ENCODE measurements around the gene PRPF39.
A peak's percentile ranks its signal among the peaks of the same experiment; 100 is the strongest.
"Not testable (repeated sequence)": the region's sequence is repeated elsewhere in the genome, so short reads cannot be mapped to it uniquely, and the experiment has no call there.

PRPF39 gene, protein sequence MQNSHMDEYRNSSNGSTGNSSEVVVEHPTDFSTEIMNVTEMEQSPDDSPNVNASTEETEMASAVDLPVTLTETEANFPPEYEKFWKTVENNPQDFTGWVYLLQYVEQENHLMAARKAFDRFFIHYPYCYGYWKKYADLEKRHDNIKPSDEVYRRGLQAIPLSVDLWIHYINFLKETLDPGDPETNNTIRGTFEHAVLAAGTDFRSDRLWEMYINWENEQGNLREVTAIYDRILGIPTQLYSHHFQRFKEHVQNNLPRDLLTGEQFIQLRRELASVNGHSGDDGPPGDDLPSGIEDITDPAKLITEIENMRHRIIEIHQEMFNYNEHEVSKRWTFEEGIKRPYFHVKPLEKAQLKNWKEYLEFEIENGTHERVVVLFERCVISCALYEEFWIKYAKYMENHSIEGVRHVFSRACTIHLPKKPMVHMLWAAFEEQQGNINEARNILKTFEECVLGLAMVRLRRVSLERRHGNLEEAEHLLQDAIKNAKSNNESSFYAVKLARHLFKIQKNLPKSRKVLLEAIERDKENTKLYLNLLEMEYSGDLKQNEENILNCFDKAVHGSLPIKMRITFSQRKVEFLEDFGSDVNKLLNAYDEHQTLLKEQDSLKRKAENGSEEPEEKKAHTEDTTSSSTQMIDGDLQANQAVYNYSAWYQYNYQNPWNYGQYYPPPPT

DNA sequence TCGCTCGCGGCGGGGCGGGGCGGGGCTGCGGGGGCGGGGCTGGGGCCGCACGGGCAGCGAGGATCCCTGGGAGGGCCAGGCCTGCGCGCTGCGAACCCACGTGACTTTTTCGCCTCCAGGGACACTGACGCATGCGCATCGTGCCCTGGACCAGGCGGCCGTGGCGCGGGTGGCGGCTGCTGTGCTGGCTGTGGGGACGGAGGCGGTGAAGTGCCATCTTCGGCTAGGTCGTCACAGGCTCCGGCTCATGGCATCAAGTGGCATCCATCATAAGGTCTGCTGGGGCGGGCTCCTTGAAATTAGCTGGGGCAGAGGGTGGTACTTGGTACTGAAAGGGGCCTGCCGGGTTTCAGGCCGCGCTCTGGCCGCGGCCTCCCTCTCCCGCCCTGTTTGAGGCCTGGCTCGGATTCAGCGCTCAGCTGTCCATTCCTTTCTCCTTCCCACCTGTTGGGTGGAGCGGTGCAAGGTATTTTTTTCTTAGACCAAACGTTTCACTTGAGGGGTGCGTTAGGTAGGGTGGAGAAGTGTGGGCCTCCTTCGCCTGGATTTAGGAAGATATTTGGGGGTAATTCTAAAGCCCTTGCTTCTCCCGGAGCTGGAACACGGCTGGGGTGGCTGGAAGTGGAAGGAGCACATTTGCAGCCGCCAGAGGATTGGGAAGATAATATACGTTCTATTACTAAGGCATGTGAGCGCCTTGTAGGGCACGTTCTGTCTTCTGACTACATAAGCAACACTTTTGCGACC is at the start of gene PRPF39:
Gene PRPF39 (plus strand): TSS at position 141 of the 747 bp plus-strand sequence. CDS start 11,124 bp downstream, outside the sequence.
- peak; percentile 95 to 96 for DNase-seq

DNA sequence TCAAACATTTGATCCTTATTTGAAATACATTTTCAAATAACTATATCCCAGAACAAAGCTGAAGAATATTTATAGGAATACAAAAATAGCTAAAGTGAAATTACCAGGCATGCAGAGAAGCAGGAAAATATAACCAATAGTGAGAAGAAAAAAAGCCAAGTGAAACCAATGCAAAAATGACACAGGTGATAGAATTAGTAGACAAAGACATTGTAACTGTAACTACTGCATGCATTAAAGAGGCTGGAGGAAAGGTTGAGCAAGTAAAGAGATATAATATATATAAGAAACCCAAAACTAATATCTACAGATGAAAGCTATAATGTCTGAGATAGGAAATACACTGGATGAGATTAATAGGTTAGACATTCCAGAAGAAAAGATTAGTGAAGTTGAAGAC is 49.2 kb upstream of the PRPF39 start:
- DNase-seq: no peak

DNA sequence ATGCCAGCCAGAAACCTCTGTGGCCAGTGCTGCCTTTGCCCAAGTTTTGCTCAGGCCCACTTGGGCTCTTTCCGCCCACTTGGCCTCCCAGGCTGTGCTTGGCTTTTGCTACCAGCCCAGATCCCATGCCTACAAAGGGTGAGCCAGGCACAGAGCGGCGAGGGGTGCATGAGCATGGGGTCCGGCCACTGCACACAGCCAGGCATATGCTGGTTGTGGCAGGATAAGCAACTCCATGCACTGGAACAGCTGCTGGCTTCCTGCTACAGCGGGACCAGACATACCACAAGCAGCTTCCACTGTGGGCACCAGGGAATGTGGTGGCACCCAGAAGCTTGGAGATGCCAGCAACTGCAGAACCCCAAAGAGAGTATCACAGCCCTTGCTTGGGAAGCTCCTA is 45.7 kb upstream of the PRPF39 start:
- DNase-seq: no peak

DNA sequence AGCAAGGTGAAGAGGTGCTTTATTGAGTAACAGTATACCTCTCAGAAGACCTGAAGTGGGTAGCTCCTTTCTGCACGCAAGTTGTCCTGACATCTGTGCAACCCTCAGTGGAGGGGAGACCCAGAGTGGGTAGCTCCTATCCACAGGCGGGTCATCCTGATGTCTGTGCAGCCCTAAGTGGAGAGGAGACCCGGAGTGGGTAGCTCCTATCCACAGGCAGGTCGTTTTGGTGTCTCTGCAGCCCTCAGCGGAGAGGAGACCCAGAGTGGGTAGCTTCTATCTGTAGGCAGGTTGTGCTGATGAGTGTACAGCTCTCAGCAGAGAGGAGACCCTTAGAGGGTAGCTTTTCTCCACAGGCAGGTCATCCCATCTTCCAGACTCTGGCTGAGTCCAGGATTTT is 45.1 kb upstream of the PRPF39 start:
- no peak for DNase-seq

DNA sequence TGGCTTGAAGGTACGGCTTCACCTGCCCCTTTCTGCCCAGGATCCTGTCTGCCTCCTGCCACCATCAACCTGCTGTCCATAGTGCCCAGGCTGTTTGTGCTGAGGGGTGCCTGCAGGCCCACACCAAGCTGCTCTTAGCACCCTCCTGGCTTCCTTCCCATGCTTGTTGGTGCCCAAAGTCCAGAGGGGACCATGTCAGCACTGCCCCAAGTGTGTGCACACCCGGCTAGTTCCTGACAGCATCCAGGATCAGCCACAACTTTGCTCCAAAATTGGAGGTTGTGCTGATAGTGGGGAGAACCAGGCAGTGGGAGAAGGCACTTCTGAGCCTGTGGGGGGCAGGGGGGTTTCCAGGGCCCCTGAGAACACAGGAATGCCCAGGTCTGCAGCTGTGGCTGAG is 44.5 kb upstream of the PRPF39 start:
- DNase-seq: no peak

DNA sequence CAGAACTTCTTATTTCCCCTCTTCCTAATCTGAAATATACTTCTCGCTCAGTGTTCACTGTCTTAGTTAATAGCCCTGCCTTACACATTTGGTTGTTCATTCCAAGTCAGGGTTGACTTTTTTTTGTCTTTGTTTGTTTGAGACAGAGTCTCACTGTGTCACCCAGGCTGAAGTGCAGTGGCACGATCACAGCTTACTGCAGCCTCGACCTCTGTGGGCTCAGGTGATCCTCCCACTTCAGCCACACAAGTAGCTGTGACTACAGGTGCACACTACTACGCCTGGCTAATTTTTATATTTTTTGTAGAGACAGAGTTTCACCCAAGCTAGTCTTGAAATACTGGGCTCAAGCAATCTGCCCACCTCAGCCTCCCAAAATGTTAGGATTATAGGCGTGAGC is 42.3 kb upstream of the PRPF39 start:
- no peak for DNase-seq

DNA sequence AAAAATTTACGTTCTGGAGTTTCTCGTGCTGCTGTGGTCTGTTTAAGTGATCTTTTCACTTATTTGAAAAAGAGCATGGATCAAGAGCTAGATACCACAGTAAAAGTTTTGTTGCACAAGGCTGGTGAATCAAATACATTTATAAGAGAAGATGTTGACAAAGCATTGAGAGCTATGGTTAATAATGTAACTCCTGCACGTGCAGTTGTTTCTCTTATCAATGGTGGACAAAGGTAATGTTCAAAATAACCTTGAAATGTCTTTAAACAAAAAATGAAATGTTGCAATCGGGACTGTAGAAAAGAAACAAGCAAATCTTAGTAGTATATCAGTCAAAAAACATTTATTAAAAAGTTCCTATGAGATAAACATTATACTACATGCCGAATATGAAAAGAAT is 39.3 kb upstream of the PRPF39 start:
- no peak for DNase-seq

DNA sequence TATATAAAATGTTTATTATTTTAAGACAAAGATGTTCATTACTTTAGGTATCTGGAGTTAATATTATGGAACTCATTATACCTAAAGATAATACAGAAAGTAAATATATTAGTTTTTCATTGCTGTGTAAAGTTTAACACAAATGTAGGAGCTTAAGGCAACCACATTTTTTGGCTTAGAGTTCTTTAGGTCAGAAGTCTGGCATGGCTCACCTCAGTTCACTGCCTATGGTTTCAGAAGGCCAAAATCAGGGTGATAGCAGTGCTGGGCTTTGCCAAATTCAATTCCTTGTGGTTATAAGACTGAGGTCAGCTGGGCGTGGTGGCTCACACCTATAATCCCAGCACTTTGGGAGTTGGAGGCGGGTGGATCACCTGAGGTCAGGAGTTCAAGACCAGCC is 35.5 kb upstream of the PRPF39 start:
- DNase-seq: no peak

DNA sequence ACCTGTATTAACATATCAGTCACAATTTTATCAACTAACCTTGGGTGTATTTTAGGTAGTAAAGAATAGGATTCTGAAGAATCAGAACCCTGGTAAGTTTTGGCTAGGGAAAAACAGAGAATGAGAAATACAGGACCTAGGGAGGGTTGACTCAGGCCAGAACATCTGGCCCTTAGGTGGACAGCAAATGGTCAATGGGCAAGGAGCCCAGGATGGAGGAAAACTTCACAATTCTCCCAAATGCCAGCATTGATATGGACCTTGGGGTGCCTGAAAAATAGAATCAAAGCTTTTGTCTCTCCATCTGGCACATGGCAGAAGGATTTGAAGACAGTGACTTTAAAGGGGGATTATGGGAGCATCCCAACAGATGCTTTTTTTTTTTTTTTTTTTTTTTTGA is 32.7 kb upstream of the PRPF39 start:
- DNase-seq: no peak

DNA sequence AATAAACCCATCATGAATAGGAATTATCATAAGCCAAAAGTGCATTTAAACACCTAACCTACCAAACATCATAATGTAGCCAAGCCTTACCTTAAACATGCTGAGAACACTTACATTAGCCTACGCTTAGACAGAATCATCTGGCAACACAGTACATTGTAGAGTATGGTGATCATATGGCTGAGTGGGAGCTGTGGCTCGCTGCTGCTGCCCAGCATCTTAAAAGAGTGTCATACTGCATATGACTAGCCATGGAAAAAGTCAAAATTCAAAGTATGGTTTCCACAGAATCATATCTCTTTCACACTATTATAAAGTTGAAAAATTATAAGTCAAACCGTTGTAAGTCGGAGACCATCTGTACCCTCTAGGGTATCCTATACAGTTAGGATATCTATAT is 32.0 kb upstream of the PRPF39 start:
- DNase-seq: no peak

DNA sequence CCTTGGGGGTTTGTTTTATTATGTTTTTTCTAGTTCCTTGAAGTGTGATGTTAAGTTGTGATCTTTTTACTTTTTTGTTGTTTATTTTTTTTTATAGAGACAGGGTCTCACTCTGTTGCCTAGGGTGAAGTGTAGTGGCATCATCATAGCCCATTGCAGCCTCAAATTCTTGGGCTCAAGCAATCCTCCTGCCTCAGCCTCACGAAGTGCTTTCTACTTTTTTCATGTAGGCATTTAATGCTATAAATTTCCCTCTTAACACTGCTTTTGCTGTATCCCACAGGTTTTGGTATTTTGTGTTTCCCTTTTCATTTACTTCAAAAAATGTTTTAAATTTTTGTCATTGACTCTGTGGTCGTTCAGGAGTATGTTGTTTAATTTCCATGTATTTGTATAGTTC is 26.6 kb upstream of the PRPF39 start:
- DNase-seq: no peak

DNA sequence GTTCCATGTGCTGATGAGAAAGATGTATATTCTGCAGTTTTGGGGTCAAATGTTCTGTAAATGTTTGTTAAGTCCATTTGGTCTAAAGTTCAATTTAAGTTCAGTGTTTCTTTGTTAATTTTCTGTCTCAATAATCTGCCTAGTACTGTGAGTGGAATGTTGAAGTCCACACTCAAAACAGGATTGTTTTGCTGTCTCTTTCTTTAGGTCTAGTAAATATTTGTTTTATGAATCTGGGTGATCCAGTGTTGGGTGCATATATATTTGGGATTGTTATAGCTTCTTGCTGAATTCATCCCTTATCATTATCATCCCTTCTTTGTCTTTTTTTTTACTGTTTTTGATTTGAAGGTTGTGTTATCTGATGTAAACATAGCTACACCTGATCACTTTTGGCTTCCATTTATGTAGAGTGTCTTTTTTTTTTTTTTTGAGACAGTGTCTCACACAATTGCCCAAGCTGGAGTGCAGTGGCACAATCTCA is 26.0 kb upstream of the PRPF39 start:
- no peak for DNase-seq

DNA sequence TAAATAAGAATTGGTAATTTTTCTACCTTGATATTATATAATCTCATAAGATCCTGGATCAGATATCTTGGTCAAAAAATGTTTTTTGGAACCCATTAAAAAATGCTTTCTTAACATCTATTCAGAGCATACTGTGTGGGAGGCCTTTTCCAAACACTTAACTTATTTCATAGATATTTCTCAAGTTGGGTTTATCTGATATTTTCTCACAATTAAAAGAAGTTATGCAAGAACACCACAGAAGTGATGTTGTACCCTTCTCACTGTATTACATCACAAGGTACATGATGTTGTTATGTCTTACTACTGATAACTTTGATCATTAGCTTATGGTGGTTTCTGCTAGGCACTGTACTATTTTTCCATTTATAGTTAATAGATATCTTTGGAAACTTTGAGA is 23.4 kb upstream of the PRPF39 start:
- no peak for DNase-seq

DNA sequence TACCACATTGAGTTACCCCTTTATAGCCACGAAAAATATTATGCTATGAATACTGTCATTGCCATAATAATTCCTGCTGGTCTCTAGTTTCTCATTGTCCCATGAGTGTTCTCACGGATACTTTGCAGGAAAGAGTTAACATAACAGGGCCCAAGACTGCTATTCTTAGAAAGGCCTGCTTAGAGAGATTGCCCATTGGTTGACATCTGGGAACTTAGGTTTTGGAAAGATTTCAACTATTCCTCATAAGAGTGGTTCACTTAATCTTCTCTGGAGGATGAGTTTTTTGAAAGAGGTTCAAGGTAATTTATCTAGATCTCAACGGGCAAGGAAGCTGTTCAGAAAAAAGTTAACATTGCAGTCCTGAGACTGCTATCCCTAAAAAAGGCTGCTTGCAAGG is 18.4 kb upstream of the PRPF39 start:
- DNase-seq: no peak

DNA sequence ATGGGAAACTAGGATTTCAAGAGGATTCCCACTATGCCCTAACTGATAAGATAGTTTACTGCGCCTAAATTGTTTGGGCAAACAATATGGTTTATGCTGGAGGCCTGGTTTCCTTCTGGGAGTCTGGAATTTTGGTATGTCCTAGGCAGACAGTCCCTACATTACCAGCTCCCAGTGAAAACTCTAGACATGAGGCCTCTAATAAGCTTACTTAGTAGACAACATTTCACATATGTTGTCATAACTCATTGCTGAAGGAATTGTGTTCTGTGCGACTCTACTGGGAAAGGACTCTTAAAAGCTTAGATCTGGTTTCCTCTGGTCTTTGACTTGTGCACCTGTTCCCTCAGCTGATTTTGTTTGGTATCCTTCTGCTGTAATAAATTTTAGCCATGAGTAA is 18.0 kb upstream of the PRPF39 start:
- DNase-seq: no peak

DNA sequence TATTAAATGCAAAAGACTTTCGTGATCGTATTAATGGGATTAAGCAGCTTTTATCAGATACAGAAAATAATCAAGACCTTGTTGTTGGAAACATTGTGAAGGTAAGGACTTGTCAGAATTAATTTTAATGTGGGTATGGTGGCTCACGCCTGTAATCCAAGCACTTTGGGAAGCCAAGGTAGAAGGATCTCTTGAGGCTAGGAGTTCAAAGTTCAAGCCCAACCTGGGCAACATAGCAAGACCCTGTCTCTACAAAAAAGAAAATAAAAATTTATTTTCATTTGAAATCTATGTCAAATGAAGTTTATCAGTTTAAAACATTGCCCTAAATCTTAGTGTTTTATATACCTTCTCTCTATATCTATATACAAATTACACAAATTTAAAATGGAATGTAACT is 17.2 kb upstream of the PRPF39 start:
- no peak for DNase-seq

DNA sequence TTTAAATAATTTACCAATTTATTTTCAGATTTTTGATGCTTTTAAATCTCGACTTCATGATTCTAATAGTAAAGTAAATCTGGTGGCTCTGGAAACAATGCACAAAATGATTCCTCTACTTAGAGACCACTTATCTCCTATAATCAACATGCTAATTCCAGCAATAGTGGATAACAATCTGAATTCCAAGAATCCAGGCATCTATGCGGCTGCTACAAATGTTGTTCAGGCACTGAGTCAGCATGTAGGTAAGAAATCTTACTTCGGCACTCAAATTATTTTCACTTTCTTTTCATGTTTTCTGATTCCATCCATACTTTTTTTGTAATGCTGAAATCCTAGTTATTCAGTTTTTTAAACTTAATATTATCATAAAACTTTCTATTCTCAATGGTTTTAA is 15.5 kb upstream of the PRPF39 start:
- no peak for DNase-seq

DNA sequence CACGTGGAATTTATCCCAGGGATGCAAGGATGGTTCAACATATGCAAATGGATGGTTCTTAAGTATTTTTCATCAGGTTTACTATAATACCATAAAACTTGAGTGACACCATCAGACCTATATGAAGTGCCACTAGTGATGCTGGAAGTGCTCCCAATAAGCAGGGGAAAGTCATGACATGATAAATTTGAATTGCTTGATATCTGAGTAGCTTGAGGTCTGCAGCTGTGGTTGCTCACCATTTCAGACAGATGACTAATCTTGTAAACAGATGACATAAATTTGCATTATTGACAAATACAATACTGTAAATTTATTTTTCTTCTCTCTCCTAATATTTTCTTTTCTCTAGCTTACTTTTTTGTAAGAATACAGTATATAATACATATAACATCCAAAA is 13.7 kb upstream of the PRPF39 start:
- no peak for DNase-seq

DNA sequence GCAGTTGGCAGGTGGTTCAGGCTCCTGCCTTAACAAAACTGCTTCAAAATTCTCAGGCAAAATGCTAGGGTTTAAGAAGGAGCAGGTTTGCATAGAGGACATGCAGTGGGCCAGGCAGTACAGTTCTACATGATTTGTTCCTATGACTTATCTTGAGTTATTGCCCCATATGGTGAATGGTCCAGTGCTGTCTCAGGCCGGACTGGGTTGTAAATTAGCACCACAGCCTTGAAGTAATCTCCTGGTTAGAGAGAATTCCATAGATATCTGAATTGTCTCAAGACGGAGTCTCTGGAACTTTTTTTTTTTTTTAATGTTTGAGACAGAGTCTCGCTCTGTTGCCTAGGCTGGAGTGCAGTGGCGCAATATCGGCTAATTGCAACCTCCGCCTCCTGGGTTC is 11.8 kb upstream of the PRPF39 start:
- no peak for DNase-seq

DNA sequence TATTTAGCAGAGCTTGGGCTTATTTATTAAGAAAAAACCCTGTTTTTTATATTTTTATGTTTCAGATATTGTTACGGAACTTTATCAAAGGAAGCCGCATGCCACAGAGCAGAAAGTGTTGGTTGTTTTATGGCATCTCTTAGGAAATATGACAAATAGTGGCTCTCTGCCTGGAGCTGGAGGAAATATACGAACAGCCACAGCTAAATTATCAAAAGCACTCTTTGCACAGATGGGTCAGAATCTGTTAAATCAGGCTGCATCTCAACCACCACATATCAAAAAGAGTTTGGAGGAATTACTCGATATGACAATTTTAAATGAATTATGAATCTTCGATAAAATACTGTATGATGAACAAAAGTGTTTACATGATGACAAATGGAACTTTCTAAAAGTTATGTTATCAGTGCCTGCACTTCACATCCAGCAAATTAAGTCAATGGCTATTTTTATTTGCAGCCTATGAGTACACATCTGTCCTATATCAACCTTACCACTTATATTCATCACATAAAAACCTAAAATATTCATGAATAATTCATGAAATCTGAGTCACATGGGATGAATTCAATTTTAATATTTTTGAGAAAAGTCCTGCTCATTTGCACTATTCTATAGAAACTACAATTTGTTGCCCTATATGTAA is 10.6 kb upstream of the PRPF39 start:
- DNase-seq: no peak

DNA sequence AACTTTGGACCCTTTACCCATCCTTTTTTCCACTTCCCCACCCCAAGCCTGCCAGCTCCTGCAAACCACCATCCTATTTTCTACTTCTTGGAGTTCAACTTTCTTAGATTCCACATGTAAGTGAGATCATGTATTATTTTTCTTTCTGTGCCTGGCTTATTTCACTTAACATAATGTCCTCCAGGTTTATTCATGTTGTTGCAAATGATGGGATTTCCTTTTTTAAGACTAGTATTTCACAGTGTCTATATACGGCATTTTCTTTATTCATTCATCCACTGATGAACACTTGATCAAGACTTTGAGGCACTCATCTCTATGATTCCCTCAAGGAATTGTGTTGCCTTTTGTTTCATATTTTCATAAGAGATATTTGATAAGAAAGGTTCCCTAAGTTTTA is 5.6 kb upstream of the PRPF39 start:
- DNase-seq: no peak

DNA sequence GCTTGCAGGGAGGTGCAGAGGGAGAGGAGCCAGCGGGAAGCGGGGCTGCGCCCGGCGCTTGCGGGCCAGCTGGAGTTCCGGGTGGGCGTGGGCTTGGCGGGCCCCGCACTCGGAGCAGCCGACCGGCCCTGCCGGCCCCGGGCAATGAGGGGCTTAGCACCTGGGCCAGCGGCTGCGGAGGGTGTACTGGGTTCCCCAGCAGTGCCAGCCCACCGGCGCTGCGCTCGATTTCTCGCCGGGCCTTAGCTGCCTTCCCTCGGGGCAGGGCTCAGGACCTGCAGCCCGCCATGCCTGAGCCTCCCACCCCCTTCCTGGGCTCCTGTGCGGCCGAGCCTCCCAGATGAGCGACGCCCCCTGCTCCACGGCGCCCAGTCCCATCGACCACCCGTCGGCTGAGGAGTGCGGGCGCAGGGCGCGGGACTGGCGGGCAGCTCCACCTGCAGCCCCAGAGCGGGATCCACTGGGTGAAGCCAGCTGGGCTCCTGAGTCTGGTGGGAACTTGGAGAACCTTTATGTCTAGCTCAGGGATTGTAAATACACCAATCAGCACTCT is 3.4 kb upstream of the PRPF39 start:
- not testable (repeated sequence) for DNase-seq

DNA sequence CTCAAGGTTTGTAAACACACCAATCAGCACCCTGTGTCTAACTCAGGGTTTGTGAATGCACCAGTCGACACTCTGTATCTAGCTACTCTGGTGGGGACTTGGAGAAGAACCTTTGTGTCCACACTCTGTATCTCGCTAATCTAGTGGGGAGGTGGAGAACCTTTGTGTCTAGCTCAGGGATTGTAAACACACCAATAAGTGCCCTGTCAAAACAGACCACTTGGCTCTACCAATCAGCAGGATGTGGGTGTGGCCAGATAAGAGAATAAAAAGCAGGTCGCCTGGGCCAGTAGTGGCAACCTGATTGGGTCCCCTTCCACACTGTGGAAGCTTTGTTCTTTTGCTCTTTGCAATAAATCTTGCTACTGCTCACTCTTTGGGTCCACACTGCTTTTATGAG is 2.8 kb upstream of the PRPF39 start:
- not testable (repeated sequence) for DNase-seq

Measured in stimulated activated CD4-positive, alpha-beta T cell treated with anti-CD3 and anti-CD28 coated beads, Interleukin-2, amount 100 ng/mL, for 24 hours (primary cell).